K562 (cell line): ENCODE measurements around the gene PPIF. TPM values are rescaled to one million over a fixed set of nuclear protein-coding genes. Genes with fewer than 3 reads are reported as not detected.

ENCODE experiments used
- ATF1 ChIP-seq, 2 experiments: fragments of 450-650 bp in 1 of 2; IDR thresholded peaks; 2 replicates each; pipeline ENCODE4 v1.6.1; 2016; ENCODE audit warnings: missing compliant biosample characterization in 1 of 2, missing genetic modification characterization in 1 of 2
- BHLHE40 ChIP-seq: IDR thresholded peaks from 2 replicates; pipeline ENCODE4 v1.6.1; 2011; ENCODE audit warnings: low read length, improper control_type of control experiment
- ELK3 ChIP-seq: fragments of 450-650 bp; formaldehyde crosslinking; IDR thresholded peaks from 2 replicates; pipeline ENCODE4 v1.4.0; 2020; ENCODE audit warnings: mild to moderate bottlenecking
- EP400 ChIP-seq: fragments of 450-650 bp; IDR thresholded peaks from 2 replicates; pipeline ENCODE4 v1.6.1; 2017; ENCODE audit warnings: antibody characterized with exemption, mild to moderate bottlenecking, moderate library complexity
- FOSL1 ChIP-seq: fragments of 200-800 bp; sonication (Bioruptor generic); conservative IDR thresholded peaks from 2 replicates; pipeline ENCODE4 v1.6.1; 2016; ENCODE audit warnings: missing genetic modification characterization, missing compliant biosample characterization
- IRF2 ChIP-seq: sonication (generic); formaldehyde crosslinking; IDR thresholded peaks from 2 replicates; pipeline ENCODE4 v1.8.1; 2022; ENCODE audit warnings: mild to moderate bottlenecking, missing genetic modification reagents
- JUN ChIP-seq, 2 experiments: sonication (generic) in 1 of 2; formaldehyde crosslinking in 1 of 2; IDR thresholded peaks; 2 replicates each; pipeline versions ENCODE4 v1.6.1 to v1.8.0; 2012 to 2022; ENCODE audit warnings: borderline replicate concordance in 2 of 2, mild to moderate bottlenecking in 2 of 2, improper control_type of control experiment in 1 of 2, low read depth in 1 of 2, low read length in 1 of 2, missing genetic modification reagents in 1 of 2
- MAX ChIP-seq: sonication (generic); formaldehyde crosslinking; IDR thresholded peaks from 2 replicates; pipeline ENCODE4 v1.9.0; 2022; ENCODE audit warnings: mild to moderate bottlenecking, missing genetic modification reagents
- MTF1 ChIP-seq: fragments of 250-450 bp; sonication (Bioruptor Pico); IDR thresholded peaks from 2 replicates; pipeline ENCODE4 v1.9.0; 2021; ENCODE audit warnings: moderate library complexity, mild to moderate bottlenecking, inconsistent platforms, borderline replicate concordance
- MYBL2 ChIP-seq, 2 experiments: fragments of 450-650 bp in 1 of 2; sonication (generic) in 1 of 2; formaldehyde crosslinking in 1 of 2; IDR thresholded peaks; 2 replicates each; pipeline versions ENCODE4 v1.6.1 to v1.8.1; 2017 to 2022; ENCODE audit warnings: borderline replicate concordance in 1 of 2, inconsistent platforms in 1 of 2, low read depth in 1 of 2, mild to moderate bottlenecking in 1 of 2, missing genetic modification reagents in 1 of 2, moderate library complexity in 1 of 2
- NCOA2 ChIP-seq, 2 experiments: fragments of 450-650 bp; IDR thresholded peaks; 2 replicates each; pipeline ENCODE4 v1.6.1; 2018; ENCODE audit warnings: mild to moderate bottlenecking in 2 of 2, moderate library complexity in 1 of 2; ENCODE audit not compliant: partially characterized antibody in 2 of 2
- PRPF4 ChIP-seq: fragments of 200-400 bp; formaldehyde crosslinking; IDR thresholded peaks from one replicate; pipeline ENCODE4 v1.6.1; 2017; ENCODE audit warnings: low read length, low read depth, mild to moderate bottlenecking; ENCODE audit not compliant: insufficient read depth, poor library complexity, severe bottlenecking
- RBM34 ChIP-seq: fragments of 200-400 bp; formaldehyde crosslinking; IDR thresholded peaks from 2 replicates; pipeline ENCODE4 v1.6.1; 2018; ENCODE audit warnings: low read length, borderline replicate concordance; ENCODE audit not compliant: insufficient read depth
- SFPQ ChIP-seq: fragments of 200-400 bp; formaldehyde crosslinking; IDR thresholded peaks from 2 replicates; pipeline ENCODE4 v1.6.1; 2017; ENCODE audit warnings: mild to moderate bottlenecking, low read depth, low read length, moderate library complexity
- SMC3 ChIP-seq: conservative IDR thresholded peaks from 2 replicates; pipeline ENCODE4 v1.6.1; 2011; ENCODE audit warnings: low read depth, low read length, improper control_type of control experiment; ENCODE audit not compliant: insufficient read depth
- ZFP91 ChIP-seq: sonication (generic); formaldehyde crosslinking; IDR thresholded peaks from 2 replicates; pipeline ENCODE4 v1.8.0; 2022; ENCODE audit warnings: mild to moderate bottlenecking, missing genetic modification reagents
- ZFX ChIP-seq: sonication (generic); formaldehyde crosslinking; IDR thresholded peaks from 2 replicates; pipeline ENCODE4 v1.8.0; 2022; ENCODE audit warnings: mild to moderate bottlenecking, missing genetic modification reagents, moderate library complexity
- ZNF3 ChIP-seq: fragments of 250-450 bp; sonication (Bioruptor Pico); IDR thresholded peaks from 2 replicates; pipeline ENCODE4 v1.5.0; 2021; ENCODE audit warnings: mild to moderate bottlenecking, moderate library complexity
- ZNF511 ChIP-seq: sonication (generic); formaldehyde crosslinking; IDR thresholded peaks from 2 replicates; pipeline ENCODE4 v1.8.0; 2022; ENCODE audit warnings: mild to moderate bottlenecking, missing genetic modification reagents
- polyA plus RNA-seq, 8 experiments: library from polyadenylated mRNA; depleted of rRNA in 4 of 8; stranded (reverse) in 5 of 8; unstranded in 3 of 8; fragments of >200 nt; fragmentation: Nextera tagmentation in 2 of 8; fragmentation: Illumina TruSeq in 1 of 8; extraction: Ambion mirVana in 2 of 8; extraction: Trizol in 1 of 8; gene quantifications; 2 replicates each; pipeline versions ENCODE4 v1.2.1 to v1.2.3, GENCODE V29; 2011 to 2014; ENCODE audit warnings: inconsistent platforms in 1 of 8, missing spikeins in 1 of 8
- total RNA-seq, 7 experiments: library from RNA; depleted of rRNA in 6 of 7; stranded (reverse); fragments of >200 nt in 6 of 7; fragmentation: Illumina TruSeq in 2 of 7; extraction: Trizol in 2 of 7; gene quantifications; 2 replicates each; pipeline versions ENCODE4 v1.2.1 to v1.2.3, GENCODE V29; 2011 to 2021; ENCODE audit warnings: low replicate concordance in 1 of 7

PPIF gene
- total and polyA plus RNA-seq, 9 of the 15 experiments (the other 6 are each of a cell fraction or from before 2014, with no cell fraction given): 40.9 to 287 (median 117) TPM

GRCh38 chr10:79328737-79329504, 18.3 kb upstream of the PPIF start (continued):
- no peak for TF ChIP-seq MYBL2 (IDR thresholded peaks at IDR 0.05; ENCODE audit: low read depth)
- no peak for TF ChIP-seq MYBL2 (CRISPR knock-in tag; IDR thresholded peaks at IDR 0.05; ENCODE audit: borderline replicate concordance)
- TF ChIP-seq IRF2 (CRISPR knock-in tag): 0 out of 2 replicates have a peak, but pooled peaks have one; percentile 22
- TF ChIP-seq MAX (CRISPR knock-in tag): peak; percentile 29; the same call in 1 of the 2 replicates
- TF ChIP-seq RBM34: no peak
- no peak for TF ChIP-seq SFPQ
- no peak for TF ChIP-seq SMC3
- TF ChIP-seq MTF1 (CRISPR knock-in tag): no peak
- TF ChIP-seq FOSL1: peak; percentile 77
- TF ChIP-seq ZNF3: no peak
- TF ChIP-seq ZFX (CRISPR knock-in tag): 0 out of 2 replicates have a peak, but pooled peaks have one; percentile 22
- 0 out of 2 replicates have a peak, but pooled peaks have one; percentile 7 for TF ChIP-seq ATF1 (CRISPR knock-in tag; IDR thresholded peaks at IDR 0.05)
- TF ChIP-seq ATF1 (tag; IDR thresholded peaks at IDR 0.05): no peak
- no peak for TF ChIP-seq ELK3 (CRISPR knock-in tag)
- TF ChIP-seq BHLHE40: peak; percentile 50; the same call in 1 of the 2 replicates
- peak; percentile 71; the same call in 1 of the 2 replicates for TF ChIP-seq JUN (IDR thresholded peaks at IDR 0.05; ENCODE audit: borderline replicate concordance, low read depth, low read length)
- no peak for TF ChIP-seq JUN (CRISPR knock-in tag; IDR thresholded peaks at IDR 0.05; ENCODE audit: borderline replicate concordance)
- TF ChIP-seq EP400: no peak
- no peak for TF ChIP-seq ZFP91
- TF ChIP-seq NCOA2 (IDR thresholded peaks at IDR 0.05; ENCODE audit: partially characterized antibody in 2 of 2): no peak
- TF ChIP-seq ZNF511: 0 out of 2 replicates have a peak, but pooled peaks have one; percentile 15
- TF ChIP-seq PRPF4: no peak
